GM19468 (cell line): ENCODE measurements around the gene RAB38.
A peak's percentile ranks its signal among the peaks of the same experiment; 100 is the strongest.

Experiments
- ATAC-seq: cut with Tn5 transposase; IDR thresholded peaks from one replicate; pipeline ENCODE4 v1.9.1; 2021; ENCODE audit warnings: mild to moderate bottlenecking, moderate library complexity, moderate number of reproducible peaks; ENCODE audit not compliant: unreplicated experiment; ENCODE audit errors: extremely low read depth

The RAB38 gene

GRCh38 chr11:88174709-88175568 is at the start of gene RAB38:
Gene RAB38 (minus strand): TSS chr11:88175443. CDS start chr11:88175384, 59 bp downstream.
- peak; percentile 26 for ATAC-seq

DNA sequence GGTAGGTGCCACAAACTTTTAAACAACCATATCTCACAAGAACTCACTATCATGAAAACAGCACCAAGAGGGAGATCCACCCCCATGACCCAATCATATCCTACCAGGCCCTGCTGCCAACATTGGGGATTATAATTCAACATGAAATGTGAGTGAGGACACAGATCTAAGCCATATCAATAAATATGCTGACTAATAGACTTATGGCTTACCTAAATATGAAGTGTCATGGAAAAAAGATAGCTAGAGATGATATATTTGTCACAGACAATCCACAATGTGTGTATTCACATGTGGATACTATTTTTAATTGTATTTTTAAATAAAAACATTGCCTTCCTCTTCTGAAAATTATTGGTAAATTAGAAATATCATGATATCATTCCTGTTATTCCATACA is 38.2 kb upstream of the RAB38 start:
- no peak for ATAC-seq

DNA sequence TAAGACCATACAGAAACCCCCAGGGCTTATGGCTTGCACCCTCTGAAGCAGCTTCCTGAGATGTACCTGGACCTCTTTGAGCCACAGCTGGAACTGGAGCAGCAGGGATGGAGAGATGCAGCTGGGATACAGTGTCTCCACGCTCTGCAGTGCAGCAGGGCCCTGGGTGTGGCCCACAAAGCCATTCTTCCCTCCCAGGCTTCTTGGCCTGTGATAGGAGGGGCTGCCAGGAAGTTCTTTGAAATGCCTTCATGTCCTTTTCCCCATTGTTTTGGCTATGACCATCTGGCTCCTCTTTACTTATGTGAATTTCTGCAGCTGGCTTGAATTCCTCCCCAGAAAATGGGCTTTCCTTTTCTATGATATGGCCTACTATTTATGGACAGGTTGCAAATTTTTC is 37.1 kb upstream of the RAB38 start:
- no peak for ATAC-seq

DNA sequence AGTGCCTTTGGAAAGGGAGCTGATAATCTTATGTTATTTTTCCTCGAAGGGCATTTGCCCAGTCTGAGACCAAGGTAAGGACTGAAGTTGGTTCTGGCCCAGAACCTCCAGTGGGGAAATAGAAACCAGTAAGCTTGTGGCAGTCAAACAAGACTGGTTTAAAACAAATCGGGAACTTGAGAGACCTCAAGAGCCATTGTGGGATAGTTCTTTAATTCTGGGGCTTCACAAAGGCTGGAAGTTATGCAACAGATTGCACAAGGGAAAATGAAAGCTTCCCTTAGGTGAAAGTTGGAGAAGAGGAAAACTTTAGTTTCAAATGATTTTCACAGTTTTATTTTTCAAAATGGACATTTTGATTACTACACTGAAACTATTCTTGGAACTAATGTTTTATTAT is 33.5 kb upstream of the RAB38 start:
- ATAC-seq, result no peak

- ATAC-seq, result no peak
These were observed 31.5 kb upstream of the RAB38 start for GRCh38 chr11:88206751-88207150.

- ATAC-seq, result no peak
These were observed 29.1 kb upstream of the RAB38 start for GRCh38 chr11:88204353-88204752.

DNA sequence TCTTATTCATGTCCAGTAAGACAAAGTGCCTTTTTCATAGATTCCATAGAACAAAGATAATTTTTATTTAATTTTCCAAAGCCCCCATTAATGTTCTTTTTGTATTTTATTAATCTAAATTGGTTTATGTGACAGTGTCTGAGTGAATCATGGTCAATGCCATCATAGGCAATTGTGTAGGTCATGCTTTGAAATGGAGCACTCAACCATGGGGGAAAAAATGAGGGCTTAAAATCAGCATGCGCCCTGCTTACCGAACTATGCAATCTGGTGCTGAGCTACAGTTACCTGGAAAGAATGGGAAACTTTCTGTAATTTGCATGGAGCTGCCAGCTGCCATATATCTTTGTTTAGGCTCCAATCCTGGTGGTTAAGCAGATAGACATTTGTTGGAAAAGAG is 28.4 kb upstream of the RAB38 start:
- ATAC-seq, result no peak

DNA sequence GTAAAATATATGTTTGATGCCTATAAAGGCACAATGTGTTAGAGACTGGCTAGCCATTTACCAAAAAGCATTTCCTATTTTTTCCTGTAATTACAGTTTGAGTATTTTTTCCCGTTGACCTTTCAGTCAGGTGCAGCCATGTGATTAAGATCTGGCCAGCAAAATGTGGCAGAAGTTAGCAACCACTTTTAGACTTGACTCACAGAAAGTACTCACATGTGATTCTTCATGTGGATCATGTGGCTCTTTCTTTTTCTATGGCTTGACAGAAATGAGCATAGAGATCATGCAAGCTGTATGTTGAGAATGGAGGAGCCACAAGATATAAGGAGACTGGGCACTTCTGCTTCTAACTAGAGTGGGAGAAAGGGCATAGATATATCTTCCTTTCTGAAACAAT is 27.3 kb upstream of the RAB38 start:
- ATAC-seq, result no peak

DNA sequence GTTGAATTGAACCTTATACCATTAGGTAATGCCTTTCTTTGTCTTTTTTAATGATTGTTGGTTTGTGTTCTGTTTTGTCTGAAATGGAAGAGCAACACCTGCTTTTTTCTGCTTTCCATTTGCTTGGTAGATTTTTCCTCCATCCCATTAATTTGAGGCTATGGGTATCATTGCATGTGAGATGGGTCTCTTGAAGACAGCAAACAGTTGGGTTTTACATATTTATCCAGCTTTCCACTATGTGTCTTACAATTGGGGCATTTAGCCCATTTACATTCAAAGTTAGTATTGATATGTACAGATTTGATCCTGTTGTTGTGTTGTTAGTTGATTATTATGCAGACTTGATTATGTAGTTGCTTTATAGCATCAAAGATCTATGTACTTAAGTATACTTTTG is 21.1 kb upstream of the RAB38 start:
- ATAC-seq, result no peak

DNA sequence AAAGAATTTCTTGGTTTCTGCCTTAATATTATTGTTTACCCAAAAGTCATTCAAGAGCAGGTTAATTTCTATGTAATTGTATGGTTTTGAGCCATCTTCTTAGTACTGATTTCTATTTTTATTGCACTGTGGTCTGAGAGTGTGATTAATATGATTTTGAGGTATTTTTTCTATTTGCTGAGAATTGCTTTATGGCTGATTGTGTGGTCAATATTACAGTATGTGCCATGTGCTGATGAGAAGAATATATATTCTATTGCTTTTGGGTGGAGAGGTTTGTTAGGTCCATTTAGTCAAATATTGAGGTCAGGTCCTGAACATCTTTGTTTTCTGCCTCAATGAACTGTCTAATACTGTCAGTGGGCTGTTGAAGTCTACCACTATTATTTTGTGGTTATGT is 20.7 kb upstream of the RAB38 start:
- no peak for ATAC-seq

- ATAC-seq, result no peak
These were observed 19.7 kb upstream of the RAB38 start for GRCh38 chr11:88194990-88195389.

DNA sequence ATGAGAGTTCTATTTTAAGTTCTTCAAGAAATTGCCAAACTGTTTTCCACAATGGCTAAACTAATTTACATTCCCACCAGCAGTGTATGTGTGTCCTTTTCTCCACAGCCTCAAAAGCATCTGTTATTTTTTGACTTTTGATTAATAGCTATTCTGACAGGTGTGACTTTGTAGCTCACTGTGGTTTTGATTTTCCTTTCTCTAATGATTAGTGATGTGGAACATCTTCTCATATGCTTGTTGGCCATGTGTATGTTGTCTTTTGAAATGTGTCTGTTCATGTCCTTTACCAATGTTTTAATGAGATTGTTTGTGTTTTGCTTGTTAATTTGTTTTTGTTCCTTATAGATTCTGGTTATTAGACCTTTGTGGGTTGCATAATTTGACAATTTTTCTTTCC is 18.0 kb upstream of the RAB38 start:
- no peak for ATAC-seq

DNA sequence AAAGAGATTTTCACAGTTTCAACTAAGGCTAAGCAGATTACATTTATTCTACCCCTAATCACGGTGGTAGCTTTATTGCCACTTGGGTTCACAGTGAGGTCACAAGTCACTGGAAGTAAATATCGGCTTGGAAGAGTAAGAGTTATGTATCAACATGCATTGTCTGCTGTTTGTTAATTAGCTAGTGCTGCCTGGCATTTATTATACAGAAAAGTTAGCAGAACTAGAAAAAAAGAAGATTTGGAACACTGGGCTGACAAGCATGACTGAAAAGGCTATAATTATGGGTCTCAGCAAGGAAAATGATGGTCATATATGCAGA is 13.7 kb upstream of the RAB38 start:
- ATAC-seq, result no peak

GRCh38 chr11:88188251-88188931 is 13.1 kb upstream of the RAB38 start:
- no peak for ATAC-seq

DNA sequence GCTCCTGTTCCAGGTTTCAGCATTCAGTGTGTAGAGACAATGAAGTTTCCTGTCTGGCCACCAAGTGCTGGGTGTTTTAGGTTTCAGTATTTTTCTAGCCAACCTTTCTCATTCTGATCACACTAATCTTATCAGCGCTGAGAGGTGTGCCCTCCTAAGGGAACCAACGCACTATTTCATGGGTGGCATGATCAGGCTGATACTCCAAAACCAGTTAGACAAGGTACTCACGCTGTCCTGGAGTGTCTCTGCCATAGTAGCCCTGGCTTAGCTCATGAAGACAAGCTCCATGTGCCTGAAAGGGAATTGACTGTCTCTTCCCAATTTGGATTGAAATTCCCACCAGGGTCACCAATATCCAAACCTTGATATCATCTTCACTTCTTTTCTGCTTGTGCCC is 8.0 kb upstream of the RAB38 start:
- ATAC-seq, result no peak

- ATAC-seq, result no peak
These were observed 6.5 kb upstream of the RAB38 start for GRCh38 chr11:88181776-88182175.

GRCh38 chr11:88179971-88180629 is 4.9 kb upstream of the RAB38 start:
- no peak for ATAC-seq

- ATAC-seq, result no peak
These were observed 3.9 kb upstream of the RAB38 start for GRCh38 chr11:88179141-88179540.

DNA sequence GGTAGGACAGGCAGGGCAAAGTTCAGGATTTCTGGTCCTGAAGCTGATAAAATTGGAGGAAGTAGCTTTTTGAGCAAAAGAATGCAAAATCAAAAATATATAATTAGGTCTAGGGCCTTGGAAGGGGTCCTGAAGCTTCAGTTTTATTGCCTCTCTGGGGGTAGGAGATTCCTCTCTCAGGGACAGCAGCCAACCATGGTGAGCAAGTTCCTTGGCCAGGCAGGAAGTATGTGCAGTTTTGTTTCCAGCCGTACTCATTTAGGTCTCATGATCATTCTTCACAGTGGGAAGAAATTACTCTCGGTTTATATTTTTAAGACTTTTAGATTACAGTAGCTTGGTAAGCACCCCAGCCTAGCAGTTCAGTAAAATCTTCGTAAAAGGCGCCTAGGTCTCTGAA is 2.9 kb upstream of the RAB38 start:
- ATAC-seq, result no peak

- no peak for ATAC-seq
These were observed 379 bp upstream of the RAB38 start for GRCh38 chr11:88175569-88176075.

DNA sequence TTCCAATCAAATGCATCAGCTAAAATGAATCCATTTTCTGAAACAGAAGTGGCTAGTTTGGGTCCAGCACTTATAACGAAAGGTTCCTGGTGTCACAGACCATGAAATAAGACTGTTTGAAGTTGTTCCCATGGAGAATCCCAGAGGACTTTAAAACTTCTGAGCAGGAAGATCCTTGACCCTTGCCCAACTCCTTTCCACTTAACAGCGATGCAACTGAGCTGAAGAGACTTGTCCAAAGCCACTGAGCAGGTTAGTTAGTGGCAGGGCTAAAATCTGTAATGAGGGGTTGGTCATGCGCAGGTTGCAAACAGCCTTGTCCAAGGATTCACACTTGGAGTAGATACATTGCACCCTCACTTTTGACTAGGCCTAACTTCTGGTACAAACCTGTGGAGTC is 1.3 kb downstream of the RAB38 start:
- no peak for ATAC-seq
